HG03175 (cell line): Measurements from ENCODE around the gene DHRS13.
"Not testable (repeated sequence)": the region's sequence is repeated elsewhere in the genome, so short reads cannot be mapped to it uniquely, and the experiment has no call there.

Source experiments
- ATAC-seq: cut with Tn5 transposase; IDR thresholded peaks from one replicate; pipeline ENCODE4 v1.9.1; 2021; ENCODE audit warnings: mild to moderate bottlenecking, moderate library complexity; ENCODE audit not compliant: unreplicated experiment

Gene DHRS13

DNA sequence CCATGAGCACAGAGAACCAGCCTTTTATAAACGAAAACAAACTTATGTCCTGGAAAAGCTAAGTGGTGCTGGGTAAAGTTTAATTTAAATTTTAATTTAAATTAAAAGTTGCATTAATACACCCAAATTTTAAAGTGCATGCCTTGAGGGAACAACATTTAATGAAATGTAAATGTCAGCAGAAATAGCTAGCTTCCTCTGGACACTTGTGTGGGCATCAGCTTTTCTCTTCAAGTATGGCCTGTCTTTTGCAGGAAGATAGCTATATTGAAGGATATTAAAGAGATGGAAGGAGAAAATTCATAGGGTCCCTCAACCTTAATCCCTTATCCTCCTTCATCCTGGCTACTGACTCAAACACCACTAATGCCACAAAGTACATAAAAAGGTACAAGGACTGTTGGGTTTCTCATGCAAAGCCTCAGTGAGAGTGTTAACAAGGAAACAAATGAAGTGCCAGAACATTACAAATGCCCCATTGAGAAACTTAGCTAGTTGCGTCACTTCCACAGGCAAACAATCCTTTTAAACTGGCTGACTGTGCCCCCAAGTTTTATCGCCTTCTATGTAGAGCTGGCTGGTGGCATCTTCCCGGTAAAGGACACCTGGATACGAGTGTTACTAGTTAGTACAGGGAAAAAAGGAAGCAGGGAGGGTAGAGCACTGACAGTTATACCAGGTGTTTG is 34.3 kb upstream of the DHRS13 start:
- no peak for ATAC-seq

DNA sequence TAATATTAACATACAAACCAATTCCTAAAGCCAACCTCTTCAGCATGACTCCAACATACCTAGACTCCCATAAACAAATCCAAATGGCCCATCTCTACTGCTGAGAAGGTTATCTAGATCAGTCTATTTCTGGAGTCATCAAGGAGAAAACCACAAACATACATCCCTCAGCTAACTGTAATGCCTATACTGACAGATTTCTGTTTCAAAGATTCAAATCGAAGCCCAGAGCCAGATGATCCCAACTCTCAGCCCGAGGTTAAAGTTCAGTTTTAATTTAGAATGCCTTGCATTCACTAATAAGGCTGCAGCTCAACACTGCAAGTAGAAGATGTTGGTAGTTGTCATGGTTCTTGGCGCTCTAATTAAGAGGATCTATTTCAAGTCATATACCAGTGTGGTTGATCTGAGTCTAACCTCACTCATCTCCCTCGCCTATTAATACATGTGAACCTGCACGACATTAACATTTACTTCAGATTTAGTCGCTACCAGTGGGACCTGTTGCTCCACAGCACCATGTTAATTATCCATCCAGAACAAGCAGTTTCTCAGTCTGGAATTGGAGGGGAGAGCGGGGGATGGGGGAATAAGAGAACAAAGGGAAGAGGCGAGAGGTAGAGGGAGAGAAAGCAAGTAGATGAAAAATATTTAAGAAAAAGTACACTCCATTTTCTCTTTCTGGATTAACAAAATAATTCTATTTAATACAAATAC is 33.0 kb upstream of the DHRS13 start:
- ATAC-seq, result no peak

DNA sequence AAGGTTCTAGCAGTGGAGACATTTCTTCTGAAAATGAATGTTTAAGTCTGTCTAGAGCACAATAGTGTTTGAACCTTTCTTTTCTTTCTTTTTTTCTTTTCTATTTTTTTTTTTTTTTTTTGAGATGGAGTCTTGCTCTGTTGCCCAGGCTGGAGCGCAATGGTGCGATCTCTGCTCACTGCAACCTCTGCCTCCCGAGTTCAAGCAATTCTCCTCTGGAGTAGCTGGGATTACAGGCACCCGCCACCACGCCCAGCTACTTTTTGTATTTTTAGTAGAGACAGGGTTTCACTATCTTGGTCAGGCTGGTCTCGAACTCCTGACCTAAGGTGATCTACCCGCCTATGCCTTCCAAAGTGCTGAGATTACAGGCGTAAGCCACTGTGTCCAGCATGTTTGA is 31.6 kb upstream of the DHRS13 start:
- not testable (repeated sequence) for ATAC-seq

DNA sequence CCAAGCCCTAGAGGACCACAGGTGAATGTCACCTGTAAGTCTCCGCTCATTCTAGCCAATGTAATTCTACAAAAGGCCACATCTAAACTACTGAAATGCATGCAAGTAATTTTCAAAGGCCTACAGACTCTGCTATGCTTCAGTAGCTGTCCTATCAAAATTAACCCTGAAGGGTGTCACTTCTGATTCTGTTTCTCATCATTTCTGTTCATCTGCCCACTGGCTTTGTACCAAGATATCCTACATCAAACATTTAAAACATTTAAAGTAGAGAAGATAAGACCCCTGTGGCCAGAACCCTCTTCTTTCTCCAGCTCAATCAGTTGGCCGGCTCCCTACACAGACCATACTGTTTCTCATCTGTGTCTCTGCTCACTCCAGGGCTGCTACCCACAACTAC is 26.9 kb upstream of the DHRS13 start:
- ATAC-seq, result no peak

DNA sequence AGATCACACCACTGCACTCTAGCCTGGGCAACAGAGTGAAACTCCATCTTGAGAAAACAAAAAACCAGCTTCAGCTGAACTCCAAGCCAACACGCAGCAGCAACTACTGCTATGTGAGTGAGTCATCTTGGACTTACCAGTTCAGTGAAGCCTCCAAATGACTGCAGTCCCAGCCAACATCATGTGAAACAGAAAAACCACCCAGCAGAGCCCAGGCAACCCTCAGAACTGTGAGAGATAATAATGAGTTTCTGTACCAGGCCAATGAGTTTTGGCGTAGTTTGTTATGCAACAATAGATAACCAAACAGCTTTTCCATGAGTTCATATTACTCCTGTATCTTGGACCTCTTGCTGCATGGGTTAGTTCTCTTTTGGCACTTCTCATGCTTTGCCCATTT is 25.2 kb upstream of the DHRS13 start:
- no peak for ATAC-seq

DNA sequence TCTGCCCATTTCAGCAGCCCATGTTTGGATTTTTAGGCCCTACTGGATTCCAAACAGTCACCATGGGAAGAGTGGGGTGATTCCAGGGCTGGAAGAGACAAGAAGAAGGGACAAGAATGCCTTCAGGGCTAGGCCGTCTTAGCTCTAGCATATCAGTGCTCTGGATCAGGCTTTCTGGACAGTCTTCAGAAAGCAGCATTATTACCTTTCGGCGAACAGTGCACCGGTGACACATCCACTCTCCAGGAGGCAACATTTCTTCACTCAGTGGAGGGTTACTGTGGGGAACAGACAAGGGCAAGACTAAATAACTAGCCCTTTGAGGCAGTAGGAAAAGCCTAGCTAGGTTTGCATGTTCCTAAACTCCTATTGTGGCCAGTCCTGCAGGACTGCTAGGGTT is 23.9 kb upstream of the DHRS13 start:
- no peak for ATAC-seq

DNA sequence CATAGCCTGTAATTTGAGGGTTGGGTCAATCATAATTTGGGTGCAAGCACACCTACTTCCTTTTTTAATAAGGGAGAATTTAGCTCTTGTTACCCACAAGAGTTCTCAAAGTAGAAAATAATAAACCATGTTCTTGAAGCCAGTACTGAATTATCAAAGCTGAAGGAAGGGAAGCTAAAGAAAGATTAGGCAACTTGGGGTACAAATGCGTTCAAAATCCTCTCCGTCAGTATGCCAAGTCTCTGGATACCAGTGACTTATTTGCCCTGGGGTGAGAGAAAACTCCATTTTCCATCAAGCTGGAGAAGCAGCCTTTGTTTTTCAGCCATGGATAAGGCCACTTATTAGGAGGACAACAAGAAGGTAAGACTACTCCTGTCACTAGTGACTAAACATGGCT is 23.5 kb upstream of the DHRS13 start:
- ATAC-seq, result no peak

DNA sequence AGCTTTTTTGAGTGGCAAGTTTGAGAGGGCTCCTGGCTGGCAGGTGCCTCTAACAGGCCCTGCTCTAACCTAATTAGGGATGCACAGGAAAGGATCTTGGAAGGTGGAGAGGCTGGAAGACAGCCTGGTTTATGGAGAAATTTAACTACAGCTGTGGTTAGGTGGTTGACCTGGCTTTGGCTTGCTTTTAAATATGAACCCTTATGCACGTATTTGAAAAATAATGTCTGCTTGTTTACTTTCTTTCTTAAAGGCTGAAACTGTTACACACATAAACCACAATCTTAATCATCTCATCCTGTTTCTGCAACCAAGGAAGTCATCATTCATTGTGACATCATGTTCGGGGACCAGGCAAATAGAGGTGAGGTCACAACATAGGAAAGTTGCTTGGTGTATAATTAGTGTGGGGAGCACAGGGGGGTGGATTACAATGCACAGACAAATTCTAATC is 23.1 kb upstream of the DHRS13 start:
- no peak for ATAC-seq

DNA sequence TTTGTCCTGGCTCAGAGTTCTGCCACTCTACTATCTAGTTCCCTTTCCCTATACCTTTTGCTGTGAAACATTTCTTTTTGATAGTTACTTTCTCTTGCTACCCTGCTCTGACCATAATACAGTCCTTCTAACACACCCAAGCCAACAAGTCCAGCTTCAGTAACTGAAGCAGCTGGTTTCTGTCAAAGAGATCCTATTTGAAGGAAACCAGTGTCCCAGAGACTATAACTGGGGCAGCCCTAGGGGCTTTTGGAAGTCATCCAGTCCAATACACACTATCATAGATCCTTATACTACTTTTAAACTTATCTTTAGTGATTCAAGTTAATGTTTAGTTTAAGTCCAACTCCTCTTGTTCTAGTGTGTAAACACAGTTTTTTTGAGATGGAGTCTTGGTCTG is 17.3 kb upstream of the DHRS13 start:
- no peak for ATAC-seq

DNA sequence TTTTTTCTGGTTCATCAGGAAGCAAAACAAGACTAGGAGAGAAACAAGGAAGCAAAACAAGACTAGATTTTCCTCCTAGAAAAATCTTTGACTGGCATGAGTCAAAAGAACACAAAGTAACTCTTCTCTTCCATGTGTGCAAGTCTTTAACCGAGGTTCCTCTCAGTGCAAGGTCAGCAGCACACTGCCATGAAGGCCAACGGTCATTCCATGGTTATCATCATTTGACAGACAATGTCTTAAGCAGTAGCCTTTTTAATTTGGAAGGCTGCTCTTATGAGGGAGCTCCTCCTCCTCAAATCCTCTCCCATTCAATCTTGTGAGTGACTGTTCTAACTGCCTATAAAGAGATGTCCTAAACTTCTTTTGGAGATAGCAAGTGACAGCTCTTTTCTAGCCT is 15.4 kb upstream of the DHRS13 start:
- ATAC-seq, result no peak

DNA sequence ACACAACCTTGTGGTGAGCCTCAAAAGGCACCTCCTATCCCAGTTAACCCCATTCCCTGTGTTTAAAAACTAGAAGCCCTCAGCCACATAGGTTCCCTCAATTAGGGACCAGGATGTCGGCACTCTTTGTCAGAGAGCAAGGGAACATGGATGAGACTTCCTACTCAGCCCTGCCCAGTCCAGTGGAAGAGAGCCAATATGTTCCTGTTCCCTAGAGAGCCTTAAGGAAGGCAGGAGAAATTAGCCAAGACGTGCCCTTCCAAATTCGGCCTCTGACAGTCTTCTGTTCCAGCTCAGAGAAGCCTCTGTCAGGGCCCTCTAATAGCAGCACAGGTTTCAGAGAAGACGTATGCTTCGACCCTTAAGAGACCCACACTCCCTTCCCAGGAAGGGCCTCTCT is 14.6 kb upstream of the DHRS13 start:
- no peak for ATAC-seq

DNA sequence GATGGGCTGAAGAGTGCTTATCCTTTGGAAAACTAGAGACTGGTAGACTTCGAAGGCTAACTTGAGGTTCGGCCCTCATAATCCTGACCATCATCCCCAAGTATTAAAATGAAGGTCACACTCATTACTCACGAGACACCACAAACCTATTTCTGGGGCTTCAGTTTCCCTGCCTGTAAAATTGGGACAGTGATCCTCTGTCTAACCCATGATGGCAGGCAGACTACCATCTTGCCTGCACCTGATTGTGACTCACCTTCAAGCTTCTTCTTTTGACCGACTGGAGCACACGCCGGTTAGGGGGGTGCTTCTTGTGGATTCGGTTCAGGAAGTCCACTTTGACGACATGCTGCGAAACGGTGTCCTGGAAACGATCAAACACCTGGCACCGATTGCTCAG is 14.2 kb upstream of the DHRS13 start:
- no peak for ATAC-seq

DNA sequence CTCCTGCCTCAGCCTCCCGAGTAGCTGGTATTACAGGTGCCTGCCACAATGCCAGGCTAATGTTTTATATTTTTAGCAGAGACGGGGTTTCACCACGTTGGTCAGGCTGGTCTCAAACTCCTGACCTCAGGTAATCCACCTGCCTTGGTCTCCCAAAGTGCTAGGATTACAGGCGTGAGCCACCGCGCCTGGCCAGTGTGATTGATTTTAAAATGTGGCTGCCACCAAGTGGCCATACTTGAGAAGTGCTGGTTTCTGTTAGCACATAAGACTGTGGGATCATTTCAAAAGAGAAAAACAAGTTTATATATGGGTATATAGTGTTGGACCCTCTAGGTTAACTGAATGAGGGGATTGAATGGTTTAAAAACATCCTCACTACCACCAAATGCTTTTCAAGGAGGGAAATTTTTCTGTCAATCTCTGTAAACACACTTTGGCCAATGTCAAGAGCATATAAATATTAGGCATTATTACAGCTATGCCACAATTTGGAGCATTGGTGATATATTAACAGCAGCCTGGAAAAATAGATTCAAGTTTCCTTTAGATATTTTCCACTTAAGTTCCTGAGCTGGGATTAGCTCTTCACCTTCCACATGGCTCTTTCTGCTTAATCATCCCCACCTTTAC is 13.5 kb upstream of the DHRS13 start:
- ATAC-seq, result no peak

DNA sequence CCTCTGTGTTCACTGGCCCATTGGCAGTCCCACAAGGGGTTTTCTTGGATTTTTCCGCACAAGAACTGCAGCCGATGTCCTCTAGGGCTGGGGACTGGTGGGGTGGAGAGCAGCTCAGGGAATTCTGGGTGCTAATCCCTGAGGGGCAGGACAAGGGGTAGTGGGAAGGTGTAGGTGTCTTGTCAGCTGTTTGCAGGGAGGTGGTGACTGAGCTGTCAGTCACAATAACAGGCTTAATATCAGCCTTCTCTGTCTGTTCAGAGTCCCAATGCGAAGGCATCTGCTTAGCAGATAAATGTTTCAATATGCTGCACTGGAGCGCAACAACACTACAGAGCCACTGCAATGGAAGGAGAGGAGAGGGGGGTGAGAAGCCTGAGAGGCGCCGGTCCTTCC is 10.1 kb upstream of the DHRS13 start:
- ATAC-seq, result no peak

DNA sequence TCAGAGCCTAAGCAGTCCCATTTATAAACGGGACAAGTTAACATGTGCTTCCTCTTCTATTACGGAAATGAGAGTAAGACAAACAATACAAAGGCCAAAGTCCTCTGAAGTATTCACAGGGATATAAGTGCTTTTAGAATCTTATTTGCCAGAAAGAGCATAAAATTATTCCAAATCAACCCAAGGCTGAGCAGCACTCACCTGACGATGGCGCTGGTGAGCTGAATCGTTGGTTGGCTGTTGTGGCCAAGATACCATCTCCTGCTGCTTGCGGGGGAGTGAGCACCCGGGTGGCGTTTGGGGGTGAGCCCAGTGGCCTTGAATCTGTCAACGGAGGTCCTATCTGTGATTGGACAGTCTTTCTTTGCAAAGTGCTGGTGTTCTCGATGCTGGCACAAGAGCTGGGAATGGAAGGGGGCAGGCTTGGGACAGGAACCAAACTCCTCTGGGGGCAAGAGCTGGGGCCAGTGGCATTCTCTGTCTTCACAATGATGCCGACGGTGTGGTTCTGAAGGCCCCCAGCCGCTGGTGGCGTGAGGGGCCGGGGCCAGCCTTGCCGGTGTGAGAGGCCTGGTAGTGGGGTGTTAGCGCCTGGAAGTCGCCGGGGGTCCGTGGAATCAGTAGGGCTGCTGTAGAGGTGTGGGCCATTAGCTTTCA is 9.5 kb upstream of the DHRS13 start:
- no peak for ATAC-seq

DNA sequence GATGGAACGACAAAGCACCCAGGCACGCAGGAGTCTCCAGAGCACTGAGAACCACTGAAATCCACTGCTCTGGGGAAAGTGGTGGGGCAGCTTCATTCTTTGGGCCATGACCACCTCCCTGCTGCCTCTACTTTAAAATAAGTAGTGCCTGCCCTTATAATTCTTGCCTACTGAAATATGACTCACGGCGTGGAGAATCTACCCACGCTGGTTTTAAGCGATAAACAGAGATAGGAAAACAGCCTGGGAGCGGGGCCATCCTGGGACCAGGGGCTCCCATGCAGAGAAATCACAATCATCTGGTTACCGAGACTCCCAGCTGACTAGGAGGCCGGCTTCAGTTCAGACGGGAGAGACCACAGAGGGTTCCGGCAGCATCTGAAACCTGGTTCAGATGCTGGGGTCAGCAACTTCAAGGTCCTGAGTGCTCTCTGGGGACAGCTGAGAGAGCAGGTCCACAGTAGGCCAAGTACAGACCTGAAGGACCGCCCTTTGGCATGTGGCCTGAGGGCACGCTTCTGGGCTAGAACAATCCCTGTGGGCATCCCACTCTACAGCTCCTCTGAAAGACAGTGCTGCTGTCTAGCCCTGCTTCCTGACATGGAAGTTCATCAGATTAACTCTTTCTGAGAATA is 8.6 kb upstream of the DHRS13 start:
- no peak for ATAC-seq

DNA sequence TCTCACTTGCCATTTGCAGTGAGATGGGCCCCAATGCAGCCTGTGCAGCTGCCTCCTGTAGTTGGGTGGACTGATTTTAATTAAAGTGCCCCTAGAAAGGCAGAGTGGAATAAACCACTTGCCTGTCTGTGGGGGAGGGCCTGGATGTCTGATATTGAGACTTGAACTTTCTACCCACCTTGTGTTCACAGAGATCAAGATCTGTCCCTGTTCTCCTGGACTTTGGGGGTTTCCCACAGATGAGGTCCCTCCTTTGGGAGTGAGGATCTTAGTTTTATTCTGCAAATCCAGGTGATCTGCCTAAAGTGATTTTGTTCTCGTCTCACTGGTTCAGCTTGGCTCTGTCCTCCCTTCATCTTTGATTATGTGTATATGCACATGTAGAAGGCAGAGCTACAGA is 7.7 kb upstream of the DHRS13 start:
- no peak for ATAC-seq

DNA sequence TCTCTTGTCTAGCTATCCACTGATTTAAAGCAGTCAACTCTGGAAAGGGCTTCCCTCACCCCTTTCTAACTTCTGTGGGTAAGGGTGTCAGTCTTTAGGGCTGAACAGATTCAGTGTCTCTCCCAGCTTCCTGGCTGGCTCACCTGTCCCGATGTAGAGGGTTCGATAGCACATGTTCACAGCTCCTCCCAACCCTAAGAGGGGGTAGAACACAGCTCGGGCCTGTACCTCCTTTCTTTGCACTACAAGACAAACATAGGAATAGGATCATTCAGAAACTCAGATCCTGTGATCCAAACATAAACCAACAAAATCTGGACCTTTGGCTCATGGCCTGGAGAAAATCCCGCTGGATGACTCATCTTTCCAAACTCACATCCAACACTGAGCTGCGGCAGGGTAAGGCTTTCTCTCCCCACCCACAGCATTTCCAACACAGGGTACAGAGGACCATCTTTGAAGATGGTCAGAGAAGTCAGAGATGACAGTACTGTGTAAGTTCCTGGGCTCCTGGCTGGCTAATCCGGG is 5.8 kb upstream of the DHRS13 start:
- no peak for ATAC-seq

DNA sequence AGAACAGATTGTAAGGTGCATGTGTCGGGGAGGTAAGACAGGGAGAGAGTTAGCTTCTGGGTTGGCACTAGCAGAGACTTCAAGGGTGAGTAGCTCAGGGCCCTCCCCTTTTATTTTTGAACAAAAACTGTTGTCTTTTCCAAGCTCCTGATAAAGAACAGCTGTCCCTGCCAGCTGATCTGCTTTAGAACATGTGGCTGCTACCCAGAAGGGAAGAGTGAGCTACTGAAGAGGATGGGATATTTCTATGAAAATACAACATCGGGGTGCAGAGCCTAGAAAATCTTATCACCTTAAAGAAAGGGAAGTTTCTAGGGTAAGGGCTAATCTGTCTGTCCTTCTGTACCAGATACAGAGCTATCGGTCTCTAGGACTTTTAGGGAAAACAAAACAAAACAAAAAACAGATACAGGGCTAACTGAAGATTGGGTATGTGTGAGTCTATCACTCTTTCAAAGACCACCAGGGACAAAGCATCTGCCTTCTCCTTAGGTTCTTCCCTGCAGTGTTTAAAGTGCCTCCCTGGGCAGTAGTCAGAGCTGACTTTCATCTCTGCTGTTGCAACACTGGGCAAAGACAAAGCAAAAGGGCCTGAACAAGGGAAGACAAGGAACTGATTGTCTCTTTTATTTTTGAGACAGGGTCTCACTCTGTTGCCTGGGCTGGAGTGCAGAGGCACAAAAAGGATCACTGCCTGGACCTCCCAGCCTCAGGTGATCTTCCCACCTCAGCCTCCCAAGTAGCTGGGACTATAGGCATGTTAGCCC is 5.0 kb upstream of the DHRS13 start:
- no peak for ATAC-seq

DNA sequence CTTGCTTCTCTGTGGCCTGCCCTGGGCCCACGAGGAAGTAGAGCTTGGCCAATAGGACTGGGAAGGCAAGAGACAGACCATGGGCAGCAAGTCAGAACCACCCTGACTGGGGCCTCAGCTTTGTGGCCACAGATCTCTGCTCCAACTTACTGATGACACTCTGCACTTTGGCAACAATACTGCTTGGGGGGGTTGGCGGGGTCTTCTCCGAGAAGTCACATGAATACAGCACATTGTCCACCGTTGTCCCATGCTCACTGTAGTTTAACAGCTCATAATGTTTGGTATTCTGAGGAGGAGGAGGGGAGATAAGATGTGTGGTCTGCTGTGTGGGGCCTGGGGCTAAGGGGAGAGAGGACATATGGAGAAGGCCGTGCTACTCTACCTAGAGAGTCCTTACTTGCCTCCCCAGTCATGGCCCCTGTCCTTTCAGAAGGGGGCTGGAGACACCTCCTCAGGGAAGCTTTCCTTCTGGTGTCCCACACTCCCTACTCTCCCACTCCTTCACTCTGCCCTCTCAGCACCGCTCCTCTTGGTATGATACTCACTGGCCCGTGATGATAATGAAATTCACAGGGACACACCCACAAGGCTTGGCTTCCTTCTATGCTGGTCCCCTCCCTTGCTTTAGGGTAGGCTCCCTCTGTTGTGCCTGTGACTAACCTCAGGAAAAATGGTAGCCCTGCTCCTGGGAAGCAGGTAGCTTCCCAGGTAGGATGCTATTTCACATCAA is 4.0 kb upstream of the DHRS13 start:
- ATAC-seq, result no peak
